Measurements from ENCODE around the gene BMPR2. TPM values are rescaled to one million over a fixed set of nuclear protein-coding genes. Genes with fewer than 3 reads are reported as not detected.

Gene BMPR2
- total RNA-seq, 4 donors from 2014 or later: 30.4 to 50.2 (median 36.5) TPM

- WGBS, 2 donors: 93 to 100% methylated on average over 1 of the region's 1 CpG
- intact Hi-C loops (cut with DNase I; ENCODE audit: low total_unique reads): no loop called here
- no peak overlapping the region for H3K4me3 ChIP-seq (ENCODE audit: low read depth, poor library complexity, severe bottlenecking)
- TF ChIP-seq POLR2A (IDR thresholded peaks at IDR 0.05) (no peak), CTCF (IDR thresholded peaks at IDR 0.05) (no peak)
- DNase-seq (ENCODE audit: low spot score in 2 of 2): no peak
These were observed 41.9 kb downstream of the BMPR2 start for GRCh38 chr2:202418027-202418426.

GRCh38 chr2:202418511-202418910, 42.4 kb downstream of the BMPR2 start:
- no peak for DNase-seq (ENCODE audit: low spot score in 2 of 2)
- TF ChIP-seq POLR2A (IDR thresholded peaks at IDR 0.05): no peak
- no peak for TF ChIP-seq CTCF (IDR thresholded peaks at IDR 0.05)
- H3K4me3 ChIP-seq (ENCODE audit: low read depth, poor library complexity, severe bottlenecking): no peak overlapping the region
- intact Hi-C loops (cut with DNase I; ENCODE audit: low total_unique reads): no loop called here

GRCh38 chr2:202423139-202423538, 47.0 kb downstream of the BMPR2 start:
- no peak overlapping the region for H3K4me3 ChIP-seq (ENCODE audit: low read depth, poor library complexity, severe bottlenecking)
- 68 to 74% methylated on average over 2 of the region's 2 CpGs for WGBS, 2 donors
- intact Hi-C loops (cut with DNase I; ENCODE audit: low total_unique reads): no loop called here
- TF ChIP-seq POLR2A (IDR thresholded peaks at IDR 0.05): no peak
- no peak for TF ChIP-seq CTCF (IDR thresholded peaks at IDR 0.05)
- DNase-seq (ENCODE audit: low spot score in 2 of 2): no peak

- TF ChIP-seq POLR2A (IDR thresholded peaks at IDR 0.05) (no peak), CTCF (IDR thresholded peaks at IDR 0.05) (no peak)
- intact Hi-C loops (cut with DNase I; ENCODE audit: low total_unique reads): no loop called here
- H3K4me3 ChIP-seq (ENCODE audit: low read depth, poor library complexity, severe bottlenecking): no peak overlapping the region
- WGBS, 2 donors: 93 to 97% methylated on average over 5 of the region's 5 CpGs
- no peak for DNase-seq (ENCODE audit: low spot score in 2 of 2)
These were observed 48.9 kb downstream of the BMPR2 start for GRCh38 chr2:202425036-202425435.

- no peak for DNase-seq (ENCODE audit: low spot score in 2 of 2)
- intact Hi-C loops (cut with DNase I; ENCODE audit: low total_unique reads): no loop called here
- 76 to 81% methylated on average over 8 of the region's 8 CpGs for WGBS, 2 donors
- no peak for TF ChIP-seq POLR2A (IDR thresholded peaks at IDR 0.05)
- no peak for TF ChIP-seq CTCF (IDR thresholded peaks at IDR 0.05)
- H3K4me3 ChIP-seq (ENCODE audit: low read depth, poor library complexity, severe bottlenecking): no peak overlapping the region
These were observed 50.6 kb downstream of the BMPR2 start for GRCh38 chr2:202426751-202427150.

GRCh38 chr2:202429164-202429980, 53.2 kb downstream of the BMPR2 start:
- TF ChIP-seq POLR2A (IDR thresholded peaks at IDR 0.05) (no peak), CTCF (IDR thresholded peaks at IDR 0.05) (no peak)
- WGBS, 2 donors: 80 to 85% methylated on average over 6 of the region's 6 CpGs
- H3K4me3 ChIP-seq (ENCODE audit: low read depth, poor library complexity, severe bottlenecking): no peak overlapping the region
- intact Hi-C loops (cut with DNase I; ENCODE audit: low total_unique reads): no loop called here
- DNase-seq (ENCODE audit: low spot score in 2 of 2): no peak

All from lower leg skin (tissue), 4 donors.